CD14-positive monocyte (primary cell): ENCODE results near the gene PMEPA1. TPM values are rescaled to one million over a fixed set of nuclear protein-coding genes. Genes with fewer than 3 reads are reported as not detected.

Source experiments
- DNase-seq, 3 donors: peaks; one replicate each; pipeline ENCODE4 v3.0.0-alpha.2; 2011 to 2022
- H2AFZ ChIP-seq: 2 replicates; pipeline ENCODE4 v1.6.0; 2012; ENCODE audit warnings: mild to moderate bottlenecking, low read depth, low read length, inconsistent platforms; ENCODE audit not compliant: insufficient read depth, poor library complexity, severe bottlenecking
- H3K27ac ChIP-seq, 2 donors: 1 replicate in 1 of 2; 2 replicates in 1 of 2; pipeline ENCODE4 v1.5.1; 2012 to 2013; ENCODE audit warnings: low read length in 2 of 2, control low read depth in 1 of 2, inconsistent platforms in 1 of 2, low read depth in 1 of 2, mild to moderate bottlenecking in 1 of 2
- H3K27me3 ChIP-seq, 2 donors: one replicate each; pipeline versions ENCODE4 v1.6.0 to v1.6.1; 2011 to 2013; ENCODE audit warnings: low read length in 2 of 2; ENCODE audit not compliant: control insufficient read depth in 2 of 2, insufficient read depth in 2 of 2
- H3K36me3 ChIP-seq, 2 donors: replicated peaks in 1 of 2; 1 replicate in 1 of 2; 2 replicates in 1 of 2; pipeline versions ENCODE4 v1.5.1 to v1.6.1; 2012 to 2013; ENCODE audit warnings: low read length in 2 of 2, control low read depth in 1 of 2, inconsistent platforms in 1 of 2, mild to moderate bottlenecking in 1 of 2; ENCODE audit not compliant: insufficient read depth in 2 of 2, control insufficient read depth in 1 of 2
- H3K4me1 ChIP-seq, 2 donors: 1 replicate in 1 of 2; 2 replicates in 1 of 2; pipeline versions ENCODE4 v1.5.1 to v1.6.1; 2012 to 2013; ENCODE audit warnings: low read length in 2 of 2, control low read depth in 1 of 2, inconsistent platforms in 1 of 2, mild to moderate bottlenecking in 1 of 2, moderate library complexity in 1 of 2; ENCODE audit not compliant: insufficient read depth in 2 of 2, control insufficient read depth in 1 of 2
- H3K4me2 ChIP-seq: replicated peaks from 2 replicates; pipeline ENCODE3; 2012; ENCODE audit warnings: low read length, moderate library complexity, mild to moderate bottlenecking; ENCODE audit not compliant: poor library complexity, severe bottlenecking; ENCODE audit errors: extremely low read depth
- H3K4me3 ChIP-seq, 3 experiments: fragments of 200-600 bp in 1 of 3; sonication (generic) in 1 of 3; replicated peaks in 1 of 3; 1 replicate in 2 of 3; 2 replicates in 1 of 3; pipeline ENCODE4 v1.5.1; 2011 to 2013; ENCODE audit warnings: low read length in 3 of 3, mild to moderate bottlenecking in 3 of 3, control low read depth in 2 of 3, low read depth in 2 of 3, inconsistent platforms in 1 of 3, moderate library complexity in 1 of 3
- H3K79me2 ChIP-seq: 2 replicates; pipeline ENCODE4 v1.6.0; 2012; ENCODE audit warnings: mild to moderate bottlenecking, control low read depth, inconsistent platforms, low read length, moderate library complexity; ENCODE audit not compliant: insufficient read depth
- H3K9ac ChIP-seq: 2 replicates; pipeline ENCODE4 v1.6.0; 2017; ENCODE audit warnings: low read length, mild to moderate bottlenecking; ENCODE audit not compliant: insufficient read depth, poor library complexity, severe bottlenecking
- H3K9me3 ChIP-seq, 2 donors: replicated peaks in 1 of 2; 1 replicate in 1 of 2; 2 replicates in 1 of 2; pipeline versions ENCODE4 v1.5.1 to v1.6.1; 2012 to 2013; ENCODE audit warnings: low read length in 2 of 2, control low read depth in 1 of 2; ENCODE audit not compliant: control insufficient read depth in 1 of 2, insufficient read depth in 1 of 2
- H4K20me1 ChIP-seq: 2 replicates; pipeline ENCODE4 v1.6.0; 2012; ENCODE audit warnings: mild to moderate bottlenecking, low read length, control low read depth, moderate library complexity; ENCODE audit not compliant: insufficient read depth
- H3K27ac Mint-ChIP-seq, 7 donors: one replicate each; pipeline ENCODE4 v1.8.0; 2020; ENCODE audit warnings: mild to moderate bottlenecking in 7 of 7, mixed read lengths in 7 of 7, moderate library complexity in 6 of 7, inconsistent platforms in 2 of 7
- H3K27me3 Mint-ChIP-seq, 3 donors: one replicate each; pipeline ENCODE4 v1.8.0; 2021 to 2022; ENCODE audit warnings: low read depth in 3 of 3, mild to moderate bottlenecking in 3 of 3, mixed read lengths in 3 of 3, moderate library complexity in 3 of 3, inconsistent platforms in 1 of 3
- H3K36me3 Mint-ChIP-seq, 2 donors: one replicate each; pipeline ENCODE4 v1.8.0; 2020; ENCODE audit warnings: mixed read lengths in 2 of 2, inconsistent platforms in 1 of 2, mild to moderate bottlenecking in 1 of 2
- H3K4me1 Mint-ChIP-seq: one replicate; pipeline ENCODE4 v1.8.0; 2020; ENCODE audit warnings: mild to moderate bottlenecking, mixed read lengths
- H3K4me3 Mint-ChIP-seq, 2 donors: one replicate each; pipeline ENCODE4 v1.8.0; 2020; ENCODE audit warnings: mild to moderate bottlenecking in 2 of 2, mixed read lengths in 2 of 2, moderate library complexity in 1 of 2
- H3K9me3 Mint-ChIP-seq, 7 donors: one replicate each; pipeline ENCODE4 v1.8.0; 2020 to 2022; ENCODE audit warnings: mixed read lengths in 7 of 7, mild to moderate bottlenecking in 6 of 7, moderate library complexity in 6 of 7, inconsistent platforms in 2 of 7
- CTCF ChIP-seq: fragments of 200-600 bp; IDR thresholded peaks from one replicate; pipeline ENCODE4 v1.8.0; 2022; ENCODE audit warnings: antibody characterized with exemption, mild to moderate bottlenecking
- WGBS: methylation state at CpG from one replicate; pipeline ENCODE4 v1.1.5; 2013; ENCODE audit warnings: missing lambda C conversion rate; ENCODE audit not compliant: insufficient coverage; 5-methylcytosine and 5-hydroxymethylcytosine counted together
- intact Hi-C, 2 donors: fragments of 100-400 bp; cut with micrococcal nuclease; formaldehyde crosslinking; loops; one replicate each; pipeline versions ENCODE4 v1.15.0 to v1.15.1; 2023
- polyA plus RNA-seq, 3 donors: library from polyadenylated mRNA; depleted of rRNA in 1 of 3; unstranded in 2 of 3; stranded (reverse) in 1 of 3; fragments of 300-500 nt in 2 of 3; fragments of >200 nt in 1 of 3; fragmentation: Illumina TruSeq in 2 of 3; gene quantifications; 1 replicate in 2 of 3; 2 replicates in 1 of 3; pipeline ENCODE4 v1.2.3, GENCODE V29; 2012 to 2021

PMEPA1 gene
- polyA plus RNA-seq, 3 donors, result 0.12 to 0.73 (median 0.59) TPM

DNA sequence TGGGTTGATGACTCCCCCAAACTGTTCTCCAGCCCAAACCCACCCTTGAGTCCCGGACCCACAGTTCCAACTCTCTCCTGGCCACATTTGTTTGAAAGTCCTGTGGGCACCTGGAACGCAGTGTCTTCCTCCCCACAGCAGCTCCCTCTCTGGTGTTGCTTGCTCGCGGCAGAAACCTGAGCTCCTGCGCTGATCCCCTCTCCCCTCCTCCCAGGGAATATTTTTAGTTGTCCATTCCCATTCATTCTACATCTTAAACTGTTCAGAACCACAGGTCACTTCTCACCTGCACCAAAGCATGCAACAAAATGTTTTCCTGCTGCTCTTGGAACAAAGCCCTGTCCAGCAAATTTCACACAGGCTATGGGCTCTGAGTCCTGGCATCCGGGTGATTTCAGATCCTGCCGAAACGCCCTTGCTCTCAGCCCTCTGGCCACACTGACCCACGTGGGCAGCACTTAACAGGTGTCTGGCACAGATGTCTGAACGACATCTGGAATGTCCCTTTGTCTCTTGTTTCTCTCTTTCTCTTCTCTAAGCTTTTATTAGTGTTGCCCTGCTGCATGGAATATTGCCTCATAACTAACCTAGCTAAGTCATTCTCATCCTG lies 27.0 kb upstream of the PMEPA1 start:
- peaks cover 0 to 2% (median 0%) of the 10 kb centered on the region in 7 donors for H3K9me3 Mint-ChIP-seq
- DNase-seq, result no peak
- no peaks in the 10 kb centered on the region for H3K4me1 Mint-ChIP-seq
- Histone ChIP-seq H3K27ac (no peak overlapping the region), H4K20me1 (no peaks in the 10 kb centered on the region), H3K4me2 (no peak overlapping the region), H3K36me3 (no peaks in the 10 kb centered on the region), H2AFZ (no peak overlapping the region), H3K9ac (no peak overlapping the region), H3K79me2 (no peaks in the 10 kb centered on the region), H3K4me3 (no peak overlapping the region), H3K27me3 (no peaks in the 10 kb centered on the region), H3K9me3 (no peaks in the 10 kb centered on the region), H3K4me1 (no peaks in the 10 kb centered on the region)
- intact Hi-C loops, result no loop called here
- TF ChIP-seq CTCF, result no peak
- H3K27me3 Mint-ChIP-seq, result peaks cover 0 to 5% (median 3%) of the 10 kb centered on the region in 3 donors
- 88% methylated on average over 9 of the region's 10 CpGs for WGBS
- peak overlapping the region in 1 of 7 donors; percentile 1 for H3K27ac Mint-ChIP-seq
- H3K36me3 Mint-ChIP-seq, result no peaks in the 10 kb centered on the region
- H3K4me3 Mint-ChIP-seq, result no peak overlapping the region

DNA sequence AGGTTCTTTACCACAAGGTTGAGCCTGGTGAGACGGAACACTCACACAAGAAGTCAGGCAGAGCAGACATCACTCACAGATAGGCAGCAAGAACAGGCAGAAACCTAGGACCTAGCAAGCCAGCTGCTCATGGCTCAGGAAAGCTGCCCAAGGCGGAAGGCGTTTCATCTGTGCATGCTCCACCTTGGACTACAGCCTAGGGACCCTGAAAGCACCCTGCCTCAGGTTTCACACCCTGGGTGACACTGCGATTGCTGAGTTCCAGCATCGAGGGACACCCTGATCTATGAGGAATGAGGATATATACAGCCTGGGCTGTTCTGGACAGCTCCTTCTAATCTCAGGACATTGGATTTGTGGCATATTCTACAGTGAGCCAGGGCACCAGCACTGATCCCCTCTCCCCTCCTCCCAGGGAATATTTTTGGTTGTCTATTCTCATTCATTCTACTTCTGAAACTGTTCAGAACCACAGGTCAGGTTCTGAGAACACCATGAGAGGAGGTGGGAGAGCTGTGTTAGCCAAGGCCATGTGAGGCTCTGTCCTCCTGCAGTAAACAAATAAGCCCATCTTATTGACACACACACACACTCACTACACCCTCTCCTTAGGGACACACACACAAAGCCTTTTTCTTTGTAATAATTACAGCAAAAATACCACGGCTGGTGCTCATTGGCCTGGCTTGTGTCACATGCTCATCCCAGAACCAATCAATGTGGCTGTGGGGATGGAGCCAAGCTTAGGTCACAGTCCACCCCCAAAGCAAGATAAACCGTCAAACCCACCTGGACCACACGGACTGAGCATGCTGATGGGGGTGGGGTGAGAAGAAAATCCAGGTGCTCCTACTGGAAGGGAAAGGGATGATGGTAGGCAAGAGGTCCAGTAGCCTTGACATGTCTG lies 26.3 kb upstream of the PMEPA1 start:
- no peaks in the 10 kb centered on the region for H3K27me3 ChIP-seq
- H3K9ac ChIP-seq, result no peak overlapping the region
- H3K9me3 Mint-ChIP-seq, result peaks cover 0 to 2% (median 0%) of the 10 kb centered on the region in 7 donors
- no peaks in the 10 kb centered on the region for H3K79me2 ChIP-seq
- H3K4me3 ChIP-seq, result no peak overlapping the region
- H3K36me3 Mint-ChIP-seq, result no peaks in the 10 kb centered on the region
- H3K27ac Mint-ChIP-seq, result no peak overlapping the region
- H3K4me1 Mint-ChIP-seq, result no peaks in the 10 kb centered on the region
- no peak overlapping the region for H2AFZ ChIP-seq
- no peaks in the 10 kb centered on the region for H3K4me1 ChIP-seq
- no peaks in the 10 kb centered on the region for H4K20me1 ChIP-seq
- H3K36me3 ChIP-seq, result no peaks in the 10 kb centered on the region
- no peak for DNase-seq
- WGBS, result 74% methylated on average over 3 of the region's 8 CpGs
- H3K27ac ChIP-seq, result no peak overlapping the region
- no peaks in the 10 kb centered on the region for H3K9me3 ChIP-seq
- no peak overlapping the region for H3K4me2 ChIP-seq
- H3K4me3 Mint-ChIP-seq, result no peak overlapping the region
- intact Hi-C loops, result no loop called here
- H3K27me3 Mint-ChIP-seq, result peaks cover 0 to 5% (median 3%) of the 10 kb centered on the region in 3 donors
- TF ChIP-seq CTCF, result no peak
